COR-L47 (cell line): ENCODE measurements around the gene ATP2B2.

ENCODE experiments used
- DNase-seq: peaks from one replicate; lab custom pipeline; 2025; lab: John Stamatoyannopoulos, UW

ATP2B2 gene

DNA sequence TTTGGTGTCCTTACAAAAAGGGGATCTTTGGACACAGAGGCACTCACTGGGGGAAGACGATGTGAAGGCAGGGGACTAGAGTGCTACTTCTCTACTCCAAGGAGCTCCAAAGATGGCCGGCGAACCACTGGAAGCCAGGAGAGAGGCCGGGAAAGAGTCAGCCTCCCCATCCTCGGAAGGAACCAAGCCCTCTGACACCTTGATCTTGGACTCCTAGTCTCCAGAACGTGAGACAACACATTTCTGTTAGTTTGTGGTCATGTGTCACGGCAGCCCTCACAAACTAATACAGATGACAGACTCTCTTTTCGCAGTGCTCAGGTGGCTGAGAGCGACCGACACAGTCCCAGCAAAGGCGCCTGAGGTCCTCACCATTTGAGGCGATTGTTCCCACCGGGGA lies 24.4 kb upstream of the ATP2B2 start:
- DNase-seq: no peak

DNA sequence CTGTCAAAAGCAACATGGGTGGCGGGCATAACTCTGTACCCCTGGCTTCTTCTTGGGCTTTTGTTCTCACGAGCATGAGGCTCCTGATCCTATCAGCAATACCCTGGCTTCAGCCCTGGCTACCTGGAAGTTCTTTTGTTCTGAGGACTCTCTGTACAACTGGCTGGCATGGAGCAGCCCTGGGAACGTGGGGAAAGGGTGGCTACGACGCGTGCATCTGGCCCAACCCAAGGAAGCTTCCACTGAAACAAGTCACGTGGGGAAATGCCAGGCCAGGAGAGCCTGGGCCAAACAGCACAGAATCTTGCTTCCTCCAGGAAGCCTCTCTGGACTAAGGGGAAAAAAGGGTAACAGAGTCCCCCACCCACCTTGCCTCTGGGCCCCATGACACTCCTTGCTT lies 22.7 kb upstream of the ATP2B2 start:
- DNase-seq: no peak

DNA sequence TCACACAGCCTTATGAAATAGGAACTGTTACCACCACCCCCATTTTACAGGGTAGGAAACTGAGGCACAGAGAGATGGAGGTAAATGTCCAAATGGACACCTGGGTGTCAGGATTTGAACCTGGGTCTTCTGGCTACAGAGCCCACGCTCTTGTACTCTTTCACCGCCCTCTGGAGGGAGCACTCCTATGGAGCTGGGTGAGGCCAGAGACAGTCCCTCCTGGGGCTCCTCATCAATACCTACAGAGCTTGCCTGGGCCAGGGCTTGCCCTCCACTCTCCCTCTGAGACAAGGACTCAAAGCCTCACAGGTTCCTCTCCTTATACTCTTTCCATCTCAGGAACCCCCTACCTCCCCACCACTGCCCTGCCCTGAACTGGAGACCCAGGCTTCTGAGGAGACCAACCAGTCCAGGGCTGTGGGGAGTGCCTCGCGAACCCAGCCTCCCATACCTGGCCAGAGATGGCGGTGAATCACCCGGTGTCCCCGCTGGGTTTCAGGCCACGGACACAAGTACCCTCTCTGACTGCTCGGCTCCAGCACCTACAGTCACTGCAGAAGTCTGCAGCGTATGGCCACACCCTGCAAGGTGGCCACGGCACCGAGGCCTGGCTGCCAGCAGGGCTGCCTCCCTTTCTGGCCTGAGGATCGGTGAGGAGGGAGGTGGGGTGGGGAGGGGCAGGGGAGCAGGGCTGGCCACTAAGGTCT lies 22.1 kb upstream of the ATP2B2 start:
- no peak for DNase-seq

DNA sequence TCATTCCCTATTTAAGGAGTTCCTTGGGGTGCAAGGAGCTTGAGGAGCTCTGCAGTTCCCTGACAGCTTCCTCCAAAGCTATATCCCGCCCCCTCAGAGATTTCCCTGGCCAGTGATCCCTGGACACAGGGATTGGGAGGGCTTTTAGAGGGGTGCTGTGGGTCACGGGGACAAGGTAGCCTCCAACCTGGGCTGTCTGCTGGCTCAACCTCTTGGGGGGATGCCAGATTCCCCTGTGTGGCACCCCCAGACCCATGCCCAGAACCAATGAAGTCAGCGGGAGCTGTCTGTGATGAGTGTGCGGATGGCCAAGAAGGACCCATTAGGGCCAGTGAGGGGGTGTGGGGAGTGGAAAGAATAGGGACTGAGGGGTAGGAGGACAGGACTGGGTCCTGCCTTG lies 21.0 kb upstream of the ATP2B2 start:
- DNase-seq: no peak

DNA sequence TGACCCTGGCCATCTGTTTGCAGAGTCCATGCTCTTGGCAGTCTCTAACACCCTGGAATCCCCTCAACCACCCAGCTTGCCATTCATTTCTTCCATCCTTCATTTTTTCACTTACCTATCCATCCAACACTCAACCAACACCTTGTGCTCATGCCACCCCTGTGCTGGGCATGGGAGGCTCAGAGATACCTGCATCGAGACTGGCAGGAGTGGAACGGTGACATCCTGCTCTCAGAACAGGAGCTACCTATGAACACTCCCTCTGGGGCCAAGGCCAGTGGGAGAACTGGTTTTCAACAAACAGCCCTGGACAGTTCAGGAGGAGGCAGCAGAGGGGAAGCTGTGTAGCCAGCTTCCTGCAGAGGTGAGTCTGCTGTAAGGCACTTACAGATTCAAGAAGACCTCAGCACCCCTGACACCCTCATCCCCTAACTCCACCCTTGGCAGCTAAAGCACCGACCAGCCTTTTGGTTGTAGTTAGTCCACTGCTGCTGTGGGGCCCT lies 19.5 kb upstream of the ATP2B2 start:
- no peak for DNase-seq

DNA sequence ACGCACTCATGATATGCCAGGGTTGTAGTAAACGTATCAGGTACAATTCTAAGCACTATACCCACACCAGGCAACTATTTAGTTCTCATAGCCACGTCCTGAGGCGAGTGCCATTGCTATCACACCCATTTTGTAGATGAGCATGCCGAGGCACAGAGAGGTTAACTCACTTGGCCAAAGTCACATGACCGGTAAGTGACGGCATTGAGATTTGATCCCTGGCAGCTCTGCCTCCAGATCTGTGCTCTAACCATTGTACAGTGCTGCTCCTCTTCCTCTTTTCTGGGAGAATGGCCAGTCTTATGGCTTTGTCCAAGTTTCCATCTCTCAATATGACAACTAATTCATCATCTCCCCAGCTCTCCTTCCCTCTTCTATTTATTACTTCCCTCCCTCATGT lies 18.9 kb upstream of the ATP2B2 start:
- no peak for DNase-seq

DNA sequence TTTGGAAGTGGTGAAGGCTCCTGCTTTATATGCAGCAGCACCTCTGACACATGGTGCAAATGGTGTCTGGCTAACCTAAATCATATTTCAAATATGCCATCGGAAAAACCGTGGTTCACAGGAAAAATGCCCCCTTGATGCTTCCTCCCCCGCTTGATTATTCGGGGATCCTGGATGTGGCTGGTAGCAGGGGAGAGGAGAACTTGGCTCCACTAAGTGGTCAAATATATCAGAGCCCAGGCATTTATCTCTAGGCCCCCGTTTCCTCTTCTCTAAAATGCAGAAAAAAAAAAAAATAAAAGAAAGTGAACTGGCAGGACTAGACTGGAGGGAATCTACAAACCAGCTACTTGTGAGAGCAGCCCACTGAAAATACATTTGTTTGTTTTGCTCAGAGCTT lies 18.2 kb upstream of the ATP2B2 start:
- DNase-seq: no peak

DNA sequence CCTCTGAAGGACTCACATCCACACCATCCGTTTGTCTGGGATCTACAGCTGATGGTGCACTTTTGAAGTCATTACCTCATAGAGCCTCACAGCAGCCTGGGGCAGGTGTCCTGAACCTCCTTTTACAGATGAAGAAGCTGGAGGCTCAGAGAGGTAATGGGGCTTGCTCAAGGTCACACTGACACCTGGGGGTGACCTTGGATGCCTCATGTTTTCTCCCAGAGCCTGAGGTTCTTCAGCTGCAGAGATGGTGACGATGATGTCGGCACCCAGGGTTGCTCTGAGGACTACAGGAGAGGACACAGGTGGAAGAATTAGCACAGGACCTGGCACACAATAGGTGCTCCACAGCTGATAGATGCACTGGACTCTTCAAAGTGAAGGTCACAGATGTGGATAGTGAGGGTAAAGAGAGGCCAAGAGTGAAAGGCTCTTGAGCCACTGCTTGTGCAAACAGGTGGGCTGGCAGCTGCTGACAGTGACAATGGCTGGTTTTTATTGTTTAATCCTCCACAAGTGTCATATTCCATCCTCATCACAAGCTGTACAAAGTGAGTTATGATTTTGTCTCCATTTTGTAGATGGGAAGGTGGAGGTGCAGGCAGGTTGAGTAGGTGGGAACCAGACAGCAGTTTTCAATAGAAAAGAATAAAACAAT lies 17.4 kb upstream of the ATP2B2 start:
- DNase-seq: no peak

DNA sequence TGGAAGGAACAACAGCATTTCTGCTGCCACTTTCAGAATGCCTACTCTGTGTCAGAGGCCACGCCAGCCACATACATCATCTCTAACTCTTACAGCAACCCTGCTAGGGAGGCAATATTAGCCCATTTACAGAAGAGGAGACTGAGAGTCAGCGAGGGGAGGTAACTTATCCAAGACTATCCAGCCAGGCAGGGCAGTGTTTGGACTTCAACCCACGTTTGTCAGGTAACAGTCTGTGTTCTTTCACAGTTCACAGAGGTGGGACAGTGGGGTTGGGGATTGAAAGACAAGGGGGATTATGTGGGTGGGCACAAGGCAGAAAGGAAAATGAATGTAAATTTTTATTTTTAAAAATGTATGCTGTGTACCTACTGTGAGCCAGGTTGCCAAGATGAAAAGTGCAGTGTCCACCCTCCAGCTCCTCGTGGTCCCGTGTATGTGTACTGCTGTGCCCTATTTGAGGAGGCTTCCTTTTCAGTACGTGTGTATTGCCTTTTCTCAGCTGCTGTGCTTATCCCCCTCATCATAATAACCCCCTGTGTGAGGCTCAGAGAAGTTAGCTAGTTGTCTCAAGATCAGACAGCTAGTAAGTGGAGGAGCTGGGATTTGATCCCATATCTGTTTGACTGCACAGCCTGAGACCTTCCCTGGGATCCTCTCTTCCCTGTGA lies 16.5 kb upstream of the ATP2B2 start:
- no peak for DNase-seq

DNA sequence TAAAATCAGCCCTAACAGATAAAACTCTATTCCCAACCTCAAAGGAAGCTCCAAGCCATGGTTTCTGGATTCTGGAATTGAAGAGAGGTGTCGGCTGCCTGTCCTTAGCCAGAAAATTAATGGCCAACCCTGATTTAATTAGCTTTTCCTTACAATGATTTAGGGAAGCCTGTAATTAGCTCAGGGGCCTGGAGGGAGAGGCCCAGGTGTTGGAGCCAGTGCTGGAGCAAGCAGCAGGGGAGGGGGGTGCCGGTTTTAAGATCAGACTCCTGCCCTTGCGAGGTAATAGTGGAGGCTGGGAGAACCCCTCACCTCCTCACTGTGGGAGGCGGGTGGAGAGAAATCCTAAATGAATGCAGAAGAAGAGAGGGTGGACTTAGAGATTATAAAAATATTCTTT lies 14.7 kb upstream of the ATP2B2 start:
- DNase-seq: peak; percentile 24

DNA sequence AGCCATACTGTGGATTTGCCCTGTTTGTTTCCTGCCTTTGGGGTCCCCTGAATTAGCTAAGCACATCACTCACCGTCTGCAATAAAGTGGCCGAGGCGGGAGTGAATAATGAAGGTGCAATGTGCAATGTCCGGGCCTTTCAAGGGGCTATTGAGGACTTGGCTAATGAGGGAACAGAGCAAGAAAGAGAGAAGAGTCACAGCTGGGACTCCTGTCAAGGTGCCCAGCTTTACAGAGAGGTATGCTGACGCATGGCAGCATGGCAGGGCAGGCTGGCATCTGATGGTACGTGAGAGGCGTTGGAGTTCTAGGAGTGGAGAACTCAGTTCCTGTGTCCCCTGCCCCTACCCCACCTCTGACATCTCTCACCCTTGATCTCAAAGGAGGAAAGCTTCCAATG lies 13.8 kb upstream of the ATP2B2 start:
- no peak for DNase-seq

DNA sequence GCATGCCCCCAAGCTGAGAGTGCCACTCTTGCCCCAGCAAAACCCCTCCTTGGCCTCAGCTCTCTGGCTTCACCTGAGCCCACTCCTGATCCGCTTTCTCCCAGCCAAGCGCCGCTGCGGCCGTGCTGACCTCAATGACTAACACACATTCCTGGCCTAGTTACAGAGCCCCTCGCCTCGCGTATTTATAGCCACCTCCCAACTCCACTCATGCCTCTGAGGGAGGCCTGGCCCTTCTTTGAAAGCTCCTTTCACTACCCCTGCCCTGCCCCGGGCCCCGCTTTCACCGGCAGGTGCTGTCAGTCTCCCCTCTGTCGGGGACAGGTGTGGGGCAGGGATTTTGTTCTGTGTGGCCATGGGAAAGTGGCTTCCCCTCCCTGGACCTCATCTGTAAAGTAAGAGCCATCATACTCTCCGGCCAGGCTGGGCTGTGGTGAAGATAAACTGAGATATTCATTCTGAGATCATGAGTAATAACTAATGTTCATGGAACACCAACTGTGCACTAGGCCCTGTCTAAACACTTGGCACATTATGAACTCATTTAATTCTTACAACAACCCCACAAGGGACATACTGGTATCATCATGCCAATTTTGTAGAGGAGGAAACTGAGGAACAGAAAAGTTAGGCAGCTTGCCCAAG lies 13.2 kb upstream of the ATP2B2 start:
- DNase-seq: no peak

DNA sequence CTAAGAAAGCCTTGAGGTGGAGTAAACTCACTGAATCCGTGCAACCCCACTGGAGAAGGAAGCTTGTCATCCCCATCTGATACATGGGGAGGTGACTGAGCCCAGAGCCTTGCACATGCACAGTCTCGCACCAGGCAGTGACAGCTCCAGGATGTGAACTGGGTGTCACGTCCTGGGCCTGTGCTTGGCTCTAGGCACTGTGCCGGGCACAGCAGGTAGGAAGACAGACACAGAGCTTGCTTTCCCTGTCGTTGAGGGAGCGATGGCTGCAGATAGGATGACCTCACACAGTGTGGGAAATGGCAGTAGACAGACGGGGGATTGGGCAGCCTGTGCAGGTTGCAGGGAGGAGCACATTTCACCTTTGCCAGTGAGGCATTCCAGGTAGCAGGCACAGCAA lies 12.2 kb upstream of the ATP2B2 start:
- no peak for DNase-seq

DNA sequence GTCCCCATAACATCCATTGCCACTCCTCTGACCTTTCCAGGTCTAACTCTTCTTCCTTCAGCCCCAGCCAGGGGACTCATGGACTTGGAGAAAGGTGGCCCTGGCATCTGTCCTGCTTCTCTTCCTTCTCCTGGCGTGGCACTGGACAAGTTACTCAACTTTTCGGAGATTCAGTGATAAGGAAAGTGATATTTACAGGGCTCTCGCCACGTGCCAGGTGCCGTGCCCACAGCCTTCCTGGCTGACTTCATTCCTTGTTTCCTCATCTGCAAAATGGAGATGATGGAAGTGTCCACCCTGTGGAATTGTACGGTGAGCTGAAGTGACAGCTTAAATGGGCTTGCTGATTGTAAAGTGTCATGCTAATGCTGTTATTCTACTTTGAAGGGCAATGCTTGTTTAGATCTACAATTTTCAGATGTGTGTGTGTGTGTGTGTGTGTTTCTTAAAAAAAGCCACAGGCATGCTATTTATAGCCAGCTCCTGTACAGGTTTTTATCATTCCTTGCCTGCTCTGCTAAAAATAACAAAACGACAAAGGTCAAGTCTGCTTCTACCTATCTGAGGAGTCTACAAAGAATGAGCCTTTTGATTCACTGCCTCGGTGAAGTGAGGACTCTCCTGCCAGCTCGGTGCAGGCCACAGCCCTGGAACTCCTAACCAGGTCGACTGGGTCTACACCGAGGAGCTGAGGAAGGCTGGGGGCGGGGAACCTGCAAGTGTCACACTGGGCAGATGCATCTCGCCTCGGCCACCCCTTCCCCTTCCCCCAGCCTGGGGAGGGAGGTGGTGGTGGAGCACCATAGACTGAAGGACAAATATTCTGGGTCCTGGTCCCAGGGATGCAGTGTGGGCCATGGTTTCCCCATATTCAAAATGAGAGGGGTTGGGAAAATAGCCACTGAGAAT lies 11.4 kb upstream of the ATP2B2 start:
- DNase-seq: no peak

DNA sequence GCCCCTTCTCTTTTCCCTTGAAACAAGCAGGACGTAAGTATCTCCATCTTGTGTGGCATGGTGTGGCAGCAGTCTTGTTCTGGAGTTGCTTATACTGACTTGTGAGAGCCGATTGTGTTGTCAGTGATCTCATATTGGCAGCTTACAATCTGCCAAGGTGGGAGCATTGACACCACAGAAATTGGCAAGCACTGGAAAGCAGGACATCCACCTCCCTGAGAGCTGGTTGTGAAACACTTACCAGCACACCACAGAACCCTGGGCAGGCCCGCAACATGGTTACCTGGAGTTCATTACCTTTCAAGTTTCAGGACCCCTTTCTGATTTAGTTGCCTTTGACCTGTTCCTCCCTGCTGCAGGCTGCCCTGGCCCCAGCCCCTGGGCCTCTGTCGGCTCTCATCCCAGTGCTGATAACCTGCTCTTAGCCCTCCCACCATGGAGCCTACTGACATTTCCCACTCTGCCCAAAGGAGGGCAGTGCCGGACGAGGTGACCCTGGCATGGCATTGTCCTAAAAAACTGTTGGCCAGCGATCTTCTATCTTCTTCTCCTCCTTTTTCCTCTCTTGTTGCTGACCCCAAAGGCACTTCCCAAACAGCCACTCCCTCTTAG lies 10.6 kb upstream of the ATP2B2 start:
- DNase-seq: no peak

DNA sequence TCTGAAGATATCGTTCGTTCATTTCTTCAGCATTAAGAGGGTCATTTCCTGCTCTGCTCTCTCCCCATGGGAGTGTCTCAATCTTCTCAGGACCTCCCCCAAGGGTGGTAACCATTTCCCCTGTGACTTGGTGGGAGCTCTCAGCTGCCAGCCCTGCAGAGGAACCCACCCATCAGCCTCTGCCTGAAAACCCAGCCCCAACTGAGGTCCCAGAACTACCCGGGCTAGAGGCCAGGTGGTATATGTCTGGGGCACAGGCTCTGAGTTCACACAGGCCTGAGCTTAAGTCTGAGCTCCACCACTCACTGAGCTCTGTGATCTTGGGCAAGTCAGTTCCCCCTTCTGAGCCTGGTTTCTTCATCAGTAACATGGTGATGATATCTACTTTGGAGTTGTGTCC lies 10.0 kb upstream of the ATP2B2 start:
- DNase-seq: no peak

DNA sequence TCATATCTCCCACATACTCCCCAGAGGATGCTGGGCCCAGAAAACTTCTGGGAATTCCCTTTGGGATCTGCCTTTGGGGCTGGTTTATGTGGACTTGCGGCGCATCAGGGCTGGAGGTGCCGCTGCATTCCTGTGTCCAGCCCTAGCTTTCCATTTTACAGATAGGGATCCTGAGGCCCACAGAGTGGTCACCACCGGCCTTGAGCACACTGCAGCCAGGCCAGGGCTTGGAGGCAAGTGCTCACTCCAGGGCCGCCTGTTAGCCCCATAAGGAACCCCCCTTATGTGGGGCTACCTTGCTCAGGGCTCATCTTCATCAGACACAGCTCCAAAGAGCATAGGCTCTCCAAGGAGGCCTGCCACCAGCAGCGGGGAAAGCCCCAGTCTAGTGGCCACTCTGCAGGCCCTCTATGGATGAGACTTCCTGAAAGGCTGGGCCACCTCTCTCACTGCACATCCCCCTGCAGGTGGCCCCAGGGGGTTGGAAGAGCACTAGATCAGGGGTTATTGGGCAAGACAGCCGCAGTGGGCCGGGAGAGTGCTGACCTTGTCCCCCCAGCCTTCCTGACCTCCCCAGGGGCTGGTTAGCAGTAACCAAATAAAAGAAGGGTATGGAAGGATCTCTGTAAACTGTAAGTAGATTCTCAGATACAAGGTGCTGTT lies 9.2 kb upstream of the ATP2B2 start:
- no peak for DNase-seq

DNA sequence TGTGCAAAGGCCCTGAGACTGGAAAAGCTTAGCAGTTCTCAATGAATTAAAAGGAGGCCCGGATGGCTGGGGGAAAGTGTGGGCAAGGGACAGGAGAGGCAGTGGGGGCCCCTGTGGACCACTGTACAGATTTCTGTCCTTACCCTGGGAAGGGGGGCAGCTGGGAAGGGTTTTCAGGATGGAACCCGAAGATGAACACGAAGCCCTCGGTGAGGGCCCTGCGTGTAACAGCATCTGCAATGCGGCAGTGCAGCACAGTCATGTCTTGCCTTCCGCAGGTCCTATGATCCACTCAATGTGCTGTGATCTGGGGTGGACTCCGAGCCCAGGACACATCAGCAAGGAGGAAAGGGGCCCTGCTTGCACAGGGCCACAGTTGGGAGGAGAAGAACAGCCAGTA lies 7.9 kb upstream of the ATP2B2 start:
- DNase-seq: no peak

DNA sequence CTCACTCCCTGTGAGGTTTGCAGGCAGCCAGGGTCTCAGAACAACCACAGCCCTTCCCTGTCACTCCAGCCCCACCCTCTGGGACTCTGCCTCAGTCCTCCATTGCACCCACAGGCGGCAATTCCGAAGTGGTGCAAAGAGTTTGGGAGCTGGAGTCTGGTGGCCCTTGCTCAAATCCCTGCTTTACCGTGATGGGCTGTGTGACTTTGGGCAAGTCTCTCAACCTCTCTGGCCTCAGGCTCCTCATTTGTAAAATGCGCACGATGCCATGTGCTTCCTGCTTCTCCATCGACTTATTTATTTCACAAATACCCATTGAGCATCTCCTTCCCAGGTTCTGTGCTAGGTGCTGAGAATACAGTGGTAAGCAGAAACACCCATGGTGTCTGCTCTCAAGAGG lies 7.3 kb upstream of the ATP2B2 start:
- no peak for DNase-seq

DNA sequence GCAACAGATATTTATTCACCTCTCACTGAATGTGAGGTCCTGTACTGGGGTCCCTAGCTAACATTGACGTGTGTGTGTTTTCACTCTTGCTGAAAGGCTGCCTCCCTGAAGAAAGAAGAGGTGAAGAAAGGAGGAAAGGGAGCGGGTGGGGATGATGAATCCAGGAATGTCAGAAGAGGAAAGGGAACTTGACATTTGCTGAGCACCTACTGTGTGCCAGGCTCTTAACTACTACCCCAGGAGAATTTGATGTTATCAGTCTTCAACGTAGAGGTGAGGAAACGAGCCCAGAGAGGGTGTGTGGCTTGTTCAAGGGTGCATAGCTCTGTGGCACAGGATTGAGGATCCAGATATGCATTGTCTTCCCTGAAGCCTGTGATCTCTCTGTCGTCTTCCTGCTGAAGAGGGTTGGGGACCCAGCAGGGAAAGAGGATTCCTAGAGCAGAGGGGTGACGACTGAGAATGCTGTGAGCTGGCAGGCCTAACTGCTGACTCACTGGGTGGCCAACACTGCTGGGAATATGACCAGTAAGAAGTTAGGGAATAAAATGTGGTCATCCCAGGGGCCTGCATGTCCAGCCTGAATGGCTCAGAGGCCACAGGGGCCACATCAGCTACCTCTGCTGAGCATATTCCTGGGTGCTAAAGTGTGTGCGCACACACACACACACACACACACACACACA lies 6.6 kb upstream of the ATP2B2 start:
- no peak for DNase-seq
